ENCODE results near the gene MORF4L1.

GRCh38 chr15:78925956-78926743 lies 53.5 kb downstream of the MORF4L1 start:
- TF ChIP-seq CTCF (IDR thresholded peaks at IDR 0.05; ENCODE audit: low read length) (no peak), EZH2 (optimal IDR thresholded peaks at IDR 0.05; ENCODE audit: low read depth, low read length) (no peak), EZH2phosphoT487 (IDR thresholded peaks at IDR 0.05; ENCODE audit: low read length) (no peak)
